Effector memory CD4-positive, alpha-beta T cell (primary cell): Measurements from ENCODE around the gene BIN1.

Experiments
- DNase-seq, 3 donors: peaks; one replicate each; pipeline ENCODE4 v3.0.0-alpha.2; 2020
- H3K27ac ChIP-seq: 2 replicates; pipeline ENCODE4 v1.7.0; 2013; ENCODE audit warnings: mild to moderate bottlenecking, low read length, moderate library complexity; ENCODE audit not compliant: insufficient read depth, poor library complexity, severe bottlenecking
- H3K27me3 ChIP-seq: replicated peaks from 2 replicates; pipeline ENCODE4 v1.7.0; 2013; ENCODE audit warnings: mild to moderate bottlenecking, low read length; ENCODE audit not compliant: insufficient read depth, control insufficient read depth, poor library complexity, severe bottlenecking
- H3K36me3 ChIP-seq: 2 replicates; pipeline ENCODE4 v1.7.0; 2013; ENCODE audit warnings: mild to moderate bottlenecking, low read length, moderate library complexity; ENCODE audit not compliant: control insufficient read depth, insufficient read depth
- H3K4me1 ChIP-seq: 2 replicates; pipeline ENCODE4 v1.7.0; 2013; ENCODE audit warnings: low read length, mild to moderate bottlenecking; ENCODE audit not compliant: control insufficient read depth, insufficient read depth, poor library complexity, severe bottlenecking
- H3K4me3 ChIP-seq: 2 replicates; pipeline ENCODE4 v1.7.0; 2013; ENCODE audit warnings: low read length, low read depth, mild to moderate bottlenecking; ENCODE audit not compliant: insufficient read depth, poor library complexity, severe bottlenecking
- H3K9me3 ChIP-seq: 2 replicates; pipeline ENCODE4 v1.7.0; 2013; ENCODE audit warnings: mild to moderate bottlenecking, low read length, moderate library complexity; ENCODE audit not compliant: control insufficient read depth

Gene BIN1

GRCh38 chr2:127145280-127145895, 38.4 kb upstream of the BIN1 start:
- DNase-seq: no peak
- H3K36me3 ChIP-seq: no peaks in the 10 kb centered on the region
- no peaks in the 10 kb centered on the region for H3K9me3 ChIP-seq
- H3K27ac ChIP-seq: no peak overlapping the region
- H3K4me1 ChIP-seq: no peaks in the 10 kb centered on the region
- no peaks in the 10 kb centered on the region for H3K27me3 ChIP-seq
- no peak overlapping the region for H3K4me3 ChIP-seq

- Histone ChIP-seq H3K27me3 (no peaks in the 10 kb centered on the region), H3K4me1 (no peaks in the 10 kb centered on the region), H3K36me3 (no peaks in the 10 kb centered on the region), H3K4me3 (no peak overlapping the region), H3K27ac (no peak overlapping the region), H3K9me3 (no peaks in the 10 kb centered on the region)
- DNase-seq: no peak
Observed at GRCh38 chr2:127143841-127144782, 37.2 kb upstream of the BIN1 start.

GRCh38 chr2:127142663-127143630, 36.0 kb upstream of the BIN1 start:
- Histone ChIP-seq H3K36me3 (no peaks in the 10 kb centered on the region), H3K27ac (no peak overlapping the region)
- no peak for DNase-seq

GRCh38 chr2:127140538-127140937, 33.6 kb upstream of the BIN1 start:
- H3K36me3 ChIP-seq: no peaks in the 10 kb centered on the region
- H3K9me3 ChIP-seq: no peaks in the 10 kb centered on the region
- H3K4me1 ChIP-seq: no peaks in the 10 kb centered on the region
- H3K4me3 ChIP-seq: no peak overlapping the region
- DNase-seq: no peak
- H3K27ac ChIP-seq: no peak overlapping the region
- H3K27me3 ChIP-seq: no peaks in the 10 kb centered on the region

More at GRCh38 chr2:127142663-127143630, 36.0 kb upstream of the BIN1 start:
- H3K27me3 ChIP-seq: no peaks in the 10 kb centered on the region
- H3K4me3 ChIP-seq: no peak overlapping the region
- H3K9me3 ChIP-seq: no peaks in the 10 kb centered on the region
- H3K4me1 ChIP-seq: no peaks in the 10 kb centered on the region

GRCh38 chr2:127139766-127140165, 32.8 kb upstream of the BIN1 start:
- DNase-seq: no peak
- Histone ChIP-seq H3K36me3 (no peaks in the 10 kb centered on the region), H3K9me3 (no peaks in the 10 kb centered on the region), H3K27me3 (no peaks in the 10 kb centered on the region), H3K27ac (no peak overlapping the region), H3K4me1 (no peaks in the 10 kb centered on the region), H3K4me3 (no peak overlapping the region)

GRCh38 chr2:127138281-127138680, 31.3 kb upstream of the BIN1 start:
- H3K36me3 ChIP-seq: no peaks in the 10 kb centered on the region
- no peaks in the 10 kb centered on the region for H3K9me3 ChIP-seq
- H3K27me3 ChIP-seq: no peaks in the 10 kb centered on the region
- no peak overlapping the region for H3K4me3 ChIP-seq
- no peak for DNase-seq
- H3K4me1 ChIP-seq: no peaks in the 10 kb centered on the region
- no peak overlapping the region for H3K27ac ChIP-seq

GRCh38 chr2:127137741-127138140, 30.8 kb upstream of the BIN1 start:
- H3K4me1 ChIP-seq: no peaks in the 10 kb centered on the region
- no peak for DNase-seq
- H3K27me3 ChIP-seq: no peaks in the 10 kb centered on the region

GRCh38 chr2:127137225-127137624, 30.3 kb upstream of the BIN1 start:
- DNase-seq: no peak
- H3K4me1 ChIP-seq: no peaks in the 10 kb centered on the region
- no peak overlapping the region for H3K4me3 ChIP-seq
- no peaks in the 10 kb centered on the region for H3K9me3 ChIP-seq
- H3K27me3 ChIP-seq: no peaks in the 10 kb centered on the region
- no peaks in the 10 kb centered on the region for H3K36me3 ChIP-seq
- H3K27ac ChIP-seq: no peak overlapping the region

More at GRCh38 chr2:127137741-127138140, 30.8 kb upstream of the BIN1 start:
- H3K9me3 ChIP-seq: no peaks in the 10 kb centered on the region
- no peak overlapping the region for H3K4me3 ChIP-seq
- H3K36me3 ChIP-seq: no peaks in the 10 kb centered on the region
- H3K27ac ChIP-seq: no peak overlapping the region

GRCh38 chr2:127134833-127135830, 28.2 kb upstream of the BIN1 start:
- no peak for DNase-seq
- Histone ChIP-seq H3K4me3 (no peak overlapping the region), H3K27me3 (no peaks in the 10 kb centered on the region), H3K9me3 (no peaks in the 10 kb centered on the region), H3K4me1 (no peaks in the 10 kb centered on the region), H3K27ac (no peak overlapping the region), H3K36me3 (no peaks in the 10 kb centered on the region)
